Measurements from ENCODE around the gene SPPL2A. TPM values are rescaled to one million over a fixed set of nuclear protein-coding genes. Genes with fewer than 3 reads are reported as not detected.

The SPPL2A gene
- total and polyA plus RNA-seq, 9 of the 15 experiments (the other 6 are each of a cell fraction or from before 2014, with no cell fraction given): 9.8 to 66.1 (median 38.0) TPM

GRCh38 chr15:50685976-50686468, 79.5 kb downstream of the SPPL2A start (continued):
- TF ChIP-seq TFE3 (CRISPR knock-in tag; IDR thresholded peaks at IDR 0.05) (no peak), ZNF143 (CRISPR knock-in tag; IDR thresholded peaks at IDR 0.05) (no peak), HDAC3 (IDR thresholded peaks at IDR 0.05; ENCODE audit: borderline replicate concordance, partially characterized antibody) (no peak), ZNF408 (CRISPR knock-in tag; IDR thresholded peaks at IDR 0.05; ENCODE audit: low read depth) (no peak), ZBTB7A (IDR thresholded peaks at IDR 0.05; ENCODE audit: borderline replicate concordance, control insufficient read depth, low read depth, low read length) (no peak), ZSCAN29 (IDR thresholded peaks at IDR 0.05) (no peak; the same call in 1 of the 2 replicates), JUN (IDR thresholded peaks at IDR 0.05; ENCODE audit: borderline replicate concordance, low read depth, low read length) (no peak), JUN (CRISPR knock-in tag; IDR thresholded peaks at IDR 0.05; ENCODE audit: borderline replicate concordance) (no peak), ZNF134 (CRISPR knock-in tag; conservative IDR thresholded peaks at IDR 0.05) (0 out of 2 replicates have a peak, but pooled peaks have one; percentile 35), NONO (IDR thresholded peaks at IDR 0.05; ENCODE audit: low read depth in 2 of 2, low read length in 1 of 2) (no peak), PREB (CRISPR knock-in tag; IDR thresholded peaks at IDR 0.05) (no peak), CCAR2 (IDR thresholded peaks at IDR 0.05; ENCODE audit: low read depth, low read length) (no peak), ETV1 (tag; conservative IDR thresholded peaks at IDR 0.05; ENCODE audit: low read depth) (no peak), ZNF354B (CRISPR knock-in tag; IDR thresholded peaks at IDR 0.05) (no peak), SFPQ (IDR thresholded peaks at IDR 0.05; ENCODE audit: low read depth, low read length) (no peak), BCOR (IDR thresholded peaks at IDR 0.05) (peak; percentile 22; the same call in 1 of the 2 replicates), NCOA6 (IDR thresholded peaks at IDR 0.05) (no peak)
